Hepatocyte (in vitro differentiated cells): ENCODE data around the gene MRPL46.

ENCODE experiments used
- CTCF ChIP-seq: fragments of 200-600 bp; sonication (generic); IDR thresholded peaks from 2 replicates; pipeline ENCODE4 v1.5.1; 2016; ENCODE audit warnings: antibody characterized with exemption, mild to moderate bottlenecking; ENCODE audit not compliant: poor library complexity
- EZH2phosphoT487 ChIP-seq: fragments of 200-600 bp; sonication (generic); IDR thresholded peaks from one replicate; pipeline ENCODE4 v1.6.1; 2018; ENCODE audit warnings: antibody characterized with exemption, mild to moderate bottlenecking, low read depth, moderate library complexity; ENCODE audit not compliant: unreplicated experiment, severe bottlenecking

GRCh38 chr15:88454867-88455810 lies 12.0 kb downstream of the MRPL46 start:
- peak; percentile 84 for TF ChIP-seq CTCF
- TF ChIP-seq EZH2phosphoT487: no peak
